Stimulated activated naive CD8-positive, alpha-beta T cell treated with anti-CD3 and anti-CD28 coated beads, Interleukin-15, amount 100 ng/mL, for 72 hours (primary cell): ENCODE measurements around the gene OBSCN.

Experiments used
- ATAC-seq: fragments of 150-1000 bp; cut with Tn5 transposase; 2 replicates; pipeline ENCODE4 v1.10.0; 2021; ENCODE audit warnings: mild to moderate bottlenecking, moderate library complexity
- DNase-seq, 2 donors: peaks; one replicate each; pipeline ENCODE4 v3.0.0; 2021 to 2022
- H3K27ac Mint-ChIP-seq, 2 donors: one replicate each; pipeline ENCODE4 v1.8.0; 2022; ENCODE audit warnings: mild to moderate bottlenecking in 2 of 2, mixed read lengths in 2 of 2, moderate library complexity in 2 of 2
- H3K27me3 Mint-ChIP-seq: one replicate; pipeline ENCODE4 v1.8.0; 2022; ENCODE audit warnings: mixed read lengths
- H3K4me1 Mint-ChIP-seq: one replicate; pipeline ENCODE4 v1.8.0; 2022; ENCODE audit warnings: mild to moderate bottlenecking, mixed read lengths
- H3K4me3 Mint-ChIP-seq, 2 donors: one replicate each; pipeline ENCODE4 v1.8.0; 2022; ENCODE audit warnings: mild to moderate bottlenecking in 2 of 2, mixed read lengths in 2 of 2, moderate library complexity in 1 of 2
- H3K9me3 Mint-ChIP-seq, 2 donors: one replicate each; pipeline ENCODE4 v1.8.0; 2022; ENCODE audit warnings: mixed read lengths in 2 of 2

The OBSCN gene

DNA sequence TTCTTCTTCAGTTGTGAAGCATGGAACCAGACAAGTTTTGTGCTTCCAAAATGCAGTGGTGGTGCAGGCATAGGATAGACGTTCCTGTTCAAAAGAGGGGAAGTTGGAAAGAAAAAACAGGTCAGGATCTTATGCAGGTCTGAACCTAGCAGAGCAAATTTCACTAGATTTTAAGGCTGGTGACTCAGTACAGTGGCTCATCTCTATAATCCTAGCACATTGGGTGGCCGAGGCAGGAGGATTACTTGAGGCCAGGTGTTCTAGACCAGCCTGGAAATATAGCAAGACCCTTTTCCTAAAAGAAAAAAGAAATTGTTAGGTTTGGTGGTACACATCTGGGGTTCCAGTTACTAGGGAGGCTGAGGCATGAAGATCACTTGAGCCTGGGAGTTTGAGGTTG is 88.1 kb downstream of the OBSCN start:
- ATAC-seq, result no peak
- H3K4me3 Mint-ChIP-seq, result no peak overlapping the region
- no peak for DNase-seq
- peak overlapping the region in 1 of 2 donors; percentile 21 for H3K27ac Mint-ChIP-seq
- H3K4me1 Mint-ChIP-seq, result no peaks in the 10 kb centered on the region
- H3K9me3 Mint-ChIP-seq, result peaks cover 17 to 24% of the 10 kb centered on the region in 2 donors
- no peaks in the 10 kb centered on the region for H3K27me3 Mint-ChIP-seq

DNA sequence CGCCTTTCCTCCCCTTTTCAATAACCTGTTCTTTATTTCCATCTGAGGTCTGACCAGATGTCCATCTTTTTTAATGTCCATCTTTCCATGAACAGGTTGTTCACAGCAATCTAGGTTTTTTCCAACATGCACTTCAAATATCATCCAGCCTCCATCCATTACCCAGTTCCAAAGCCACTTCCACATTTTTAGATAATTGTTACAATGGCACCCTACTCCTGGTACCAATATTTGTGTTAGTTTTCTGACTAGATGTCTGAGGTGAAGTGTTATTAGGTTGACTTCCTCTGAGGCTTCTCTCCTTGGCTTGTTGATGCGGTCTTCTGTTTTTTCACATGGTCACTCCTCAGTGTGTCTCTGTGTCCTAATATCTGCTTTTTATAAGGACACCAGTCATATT is 89.4 kb downstream of the OBSCN start:
- Mint-ChIP-seq H3K4me1 (no peaks in the 10 kb centered on the region), H3K4me3 (no peak overlapping the region), H3K9me3 (peaks cover 29 to 36% of the 10 kb centered on the region in 2 donors), H3K27ac (no peak overlapping the region), H3K27me3 (no peaks in the 10 kb centered on the region)
- DNase-seq (no peak), ATAC-seq (no peak)

DNA sequence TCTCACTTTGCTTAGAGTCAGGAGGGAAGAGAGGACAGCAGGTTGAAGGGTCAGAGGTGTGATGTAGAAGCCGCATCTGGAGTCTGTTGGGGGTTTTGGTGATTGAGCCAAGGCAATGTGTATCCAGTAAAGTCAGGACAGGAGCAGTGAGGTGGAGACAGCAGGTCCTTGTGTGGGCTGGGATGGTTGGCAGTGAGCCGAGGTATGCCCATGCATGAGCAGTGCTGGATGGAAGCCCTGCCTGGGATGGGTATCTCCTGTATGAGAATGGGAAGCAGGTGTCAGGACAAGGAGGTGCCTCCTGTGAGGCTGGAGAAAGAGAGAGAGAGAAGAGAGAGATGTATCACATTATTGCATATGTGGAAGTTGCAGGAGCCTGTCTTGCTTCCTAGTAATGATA is 90.0 kb downstream of the OBSCN start:
- no peaks in the 10 kb centered on the region for H3K27me3 Mint-ChIP-seq
- peaks cover 35 to 42% of the 10 kb centered on the region in 2 donors for H3K9me3 Mint-ChIP-seq
- ATAC-seq (no peak), DNase-seq (no peak)
- peak overlapping the region in 1 of 2 donors; percentile 53 for H3K27ac Mint-ChIP-seq
- H3K4me3 Mint-ChIP-seq, result no peak overlapping the region
- no peaks in the 10 kb centered on the region for H3K4me1 Mint-ChIP-seq

DNA sequence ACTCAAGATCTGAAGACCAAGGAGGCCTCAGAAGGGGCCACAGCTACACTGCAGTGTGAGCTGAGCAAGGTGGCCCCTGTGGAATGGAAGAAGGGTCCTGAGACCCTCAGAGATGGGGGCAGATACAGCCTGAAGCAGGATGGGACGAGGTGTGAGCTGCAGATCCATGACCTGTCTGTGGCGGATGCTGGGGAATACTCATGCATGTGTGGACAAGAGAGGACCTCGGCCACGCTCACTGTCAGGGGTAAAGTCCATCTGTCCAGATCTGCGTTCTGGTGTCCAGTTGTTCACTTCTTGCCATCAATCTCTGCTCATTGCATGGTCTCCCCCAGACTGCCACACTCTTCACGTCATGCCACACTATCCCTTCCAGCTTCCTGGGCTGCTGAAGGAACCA is 90.6 kb downstream of the OBSCN start:
- H3K9me3 Mint-ChIP-seq, result peaks cover 35 to 49% of the 10 kb centered on the region in 2 donors
- H3K4me3 Mint-ChIP-seq, result no peak overlapping the region
- H3K4me1 Mint-ChIP-seq, result no peaks in the 10 kb centered on the region
- no peak overlapping the region for H3K27ac Mint-ChIP-seq
- DNase-seq (no peak), ATAC-seq (no peak)
- H3K27me3 Mint-ChIP-seq, result no peaks in the 10 kb centered on the region

DNA sequence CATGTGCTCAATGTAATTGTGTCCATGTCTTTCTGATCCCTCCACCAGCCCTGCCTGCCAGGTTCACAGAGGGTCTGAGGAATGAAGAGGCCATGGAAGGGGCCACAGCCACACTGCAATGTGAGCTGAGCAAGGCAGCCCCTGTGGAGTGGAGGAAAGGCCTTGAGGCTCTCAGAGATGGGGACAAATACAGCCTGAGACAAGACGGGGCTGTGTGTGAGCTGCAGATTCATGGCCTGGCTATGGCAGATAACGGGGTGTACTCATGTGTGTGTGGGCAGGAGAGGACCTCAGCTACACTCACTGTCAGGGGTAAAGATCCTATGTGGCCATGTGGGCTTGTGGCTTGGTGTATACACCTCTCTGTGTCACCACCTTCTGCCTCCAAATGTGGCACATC is 91.4 kb downstream of the OBSCN start:
- H3K27me3 Mint-ChIP-seq, result no peaks in the 10 kb centered on the region
- ATAC-seq (no peak), DNase-seq (no peak)
- H3K4me1 Mint-ChIP-seq, result no peaks in the 10 kb centered on the region
- H3K4me3 Mint-ChIP-seq, result no peak overlapping the region
- peaks cover 35 to 56% of the 10 kb centered on the region in 2 donors for H3K9me3 Mint-ChIP-seq
- no peak overlapping the region for H3K27ac Mint-ChIP-seq

DNA sequence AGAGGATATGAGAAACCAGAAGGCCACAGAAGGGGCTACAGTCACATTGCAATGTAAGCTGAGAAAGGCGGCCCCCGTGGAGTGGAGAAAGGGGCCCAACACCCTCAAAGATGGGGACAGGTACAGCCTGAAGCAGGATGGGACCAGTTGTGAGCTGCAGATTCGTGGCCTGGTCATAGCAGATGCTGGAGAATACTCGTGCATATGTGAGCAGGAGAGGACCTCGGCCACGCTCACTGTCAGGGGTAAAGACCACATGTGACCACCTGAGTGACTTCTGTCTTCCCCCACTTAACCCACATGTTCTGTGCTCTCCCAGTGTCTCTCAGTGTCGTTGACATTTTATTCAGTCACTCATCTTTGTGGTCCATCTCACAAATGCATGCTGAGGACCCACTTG is 92.1 kb downstream of the OBSCN start:
- DNase-seq (no peak), ATAC-seq (no peak)
- Mint-ChIP-seq H3K4me3 (no peak overlapping the region), H3K4me1 (no peaks in the 10 kb centered on the region), H3K27ac (no peak overlapping the region), H3K27me3 (no peaks in the 10 kb centered on the region), H3K9me3 (peaks cover 35 to 63% of the 10 kb centered on the region in 2 donors)

DNA sequence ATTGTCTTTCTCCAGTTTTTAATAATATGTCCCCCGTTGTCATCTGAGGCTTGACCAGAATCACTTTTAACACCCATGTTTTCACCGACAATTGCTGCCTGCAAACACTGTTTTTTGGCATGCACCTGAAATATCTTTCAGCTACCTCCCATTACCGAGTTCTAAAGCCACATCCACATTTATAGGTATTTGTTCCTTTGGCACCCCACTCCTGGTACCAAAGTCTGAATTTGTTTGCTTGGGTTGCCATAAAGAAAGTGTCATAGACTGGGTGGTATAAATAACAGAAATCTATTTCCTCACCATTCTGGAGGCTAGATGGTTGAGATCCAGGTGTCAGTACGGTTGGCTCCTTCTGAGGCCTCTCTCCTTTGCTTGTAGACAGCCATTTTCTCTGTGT is 94.2 kb downstream of the OBSCN start:
- no peaks in the 10 kb centered on the region for H3K4me1 Mint-ChIP-seq
- no peak overlapping the region for H3K27ac Mint-ChIP-seq
- H3K9me3 Mint-ChIP-seq, result peaks cover 32 to 59% of the 10 kb centered on the region in 2 donors
- H3K27me3 Mint-ChIP-seq, result no peaks in the 10 kb centered on the region
- H3K4me3 Mint-ChIP-seq, result no peak overlapping the region
- no peak for ATAC-seq
- no peak for DNase-seq

DNA sequence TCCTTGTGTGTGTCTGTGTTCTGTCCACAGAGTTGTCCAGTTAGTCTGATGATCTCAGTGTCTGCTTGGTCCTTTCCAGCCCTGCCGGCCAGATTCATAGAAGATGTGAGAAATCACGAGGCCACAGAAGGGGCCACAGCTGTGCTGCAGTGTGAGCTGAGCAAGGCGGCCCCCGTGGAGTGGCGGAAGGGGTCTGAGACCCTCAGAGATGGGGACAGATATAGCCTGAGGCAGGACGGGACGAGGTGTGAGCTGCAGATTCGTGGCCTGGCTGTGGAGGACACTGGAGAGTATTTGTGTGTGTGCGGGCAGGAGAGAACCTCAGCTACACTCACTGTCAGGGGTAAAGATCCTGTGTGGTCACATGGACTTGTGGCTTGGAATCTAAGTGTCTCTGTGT is 95.8 kb downstream of the OBSCN start:
- Mint-ChIP-seq H3K4me3 (no peak overlapping the region), H3K9me3 (peaks cover 22 to 52% of the 10 kb centered on the region in 2 donors), H3K27ac (no peak overlapping the region), H3K27me3 (no peaks in the 10 kb centered on the region), H3K4me1 (no peaks in the 10 kb centered on the region)
- no peak for ATAC-seq
- no peak for DNase-seq

DNA sequence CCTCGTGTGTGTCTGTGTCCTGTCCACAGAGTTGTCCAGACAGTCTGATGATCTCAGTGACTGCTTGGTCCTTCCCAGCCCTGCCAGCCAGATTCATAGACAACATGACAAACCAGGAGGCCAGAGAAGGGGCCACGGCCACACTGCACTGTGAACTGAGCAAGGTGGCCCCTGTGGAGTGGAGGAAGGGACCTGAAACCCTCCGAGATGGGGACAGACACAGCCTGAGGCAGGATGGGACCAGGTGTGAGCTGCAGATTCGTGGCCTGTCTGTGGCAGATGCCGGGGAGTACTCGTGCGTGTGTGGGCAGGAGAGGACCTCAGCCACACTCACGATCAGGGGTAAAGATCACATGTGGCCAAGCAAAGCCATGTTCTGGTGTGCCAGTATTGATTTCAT is 96.4 kb downstream of the OBSCN start:
- Mint-ChIP-seq H3K27ac (no peak overlapping the region), H3K27me3 (no peaks in the 10 kb centered on the region), H3K9me3 (peaks cover 22 to 52% of the 10 kb centered on the region in 2 donors), H3K4me1 (no peaks in the 10 kb centered on the region), H3K4me3 (no peak overlapping the region)
- no peak for ATAC-seq
- no peak for DNase-seq

DNA sequence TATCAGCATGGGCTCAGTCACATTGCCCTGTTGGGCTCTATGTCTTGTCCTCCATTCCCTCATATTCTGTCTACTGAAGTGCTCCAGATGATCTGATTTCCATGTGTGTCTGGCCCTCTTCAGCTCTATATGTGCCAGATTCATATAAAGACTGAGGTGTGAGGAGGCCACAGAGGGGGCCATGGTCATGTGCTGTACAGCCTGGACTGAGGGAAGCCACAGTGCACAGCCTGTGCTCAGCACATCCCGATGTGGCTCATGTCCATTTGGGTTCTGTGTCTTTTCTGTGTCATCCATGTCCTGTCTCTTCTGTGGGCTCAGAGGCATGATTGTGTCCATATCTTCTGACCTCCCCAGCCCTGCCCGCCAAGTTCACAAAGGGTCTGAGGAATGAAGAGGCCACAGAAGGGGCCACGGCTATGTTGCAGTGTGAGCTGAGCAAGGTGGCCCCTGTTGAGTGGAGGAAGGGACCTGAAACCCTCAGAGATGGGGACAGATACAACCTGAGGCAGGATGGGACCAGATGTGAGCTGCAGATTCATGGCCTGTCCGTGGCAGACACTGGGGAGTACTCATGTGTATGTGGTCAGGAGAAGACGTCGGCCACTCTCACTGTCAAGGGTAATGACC is 97.0 kb downstream of the OBSCN start:
- DNase-seq (peak in 1 of 2 donors; percentile 0), ATAC-seq (no peak)
- Mint-ChIP-seq H3K27ac (peak overlapping the region in 1 of 2 donors; percentile 36), H3K4me1 (no peaks in the 10 kb centered on the region), H3K27me3 (no peaks in the 10 kb centered on the region), H3K4me3 (no peak overlapping the region), H3K9me3 (peaks cover 22 to 49% of the 10 kb centered on the region in 2 donors)

DNA sequence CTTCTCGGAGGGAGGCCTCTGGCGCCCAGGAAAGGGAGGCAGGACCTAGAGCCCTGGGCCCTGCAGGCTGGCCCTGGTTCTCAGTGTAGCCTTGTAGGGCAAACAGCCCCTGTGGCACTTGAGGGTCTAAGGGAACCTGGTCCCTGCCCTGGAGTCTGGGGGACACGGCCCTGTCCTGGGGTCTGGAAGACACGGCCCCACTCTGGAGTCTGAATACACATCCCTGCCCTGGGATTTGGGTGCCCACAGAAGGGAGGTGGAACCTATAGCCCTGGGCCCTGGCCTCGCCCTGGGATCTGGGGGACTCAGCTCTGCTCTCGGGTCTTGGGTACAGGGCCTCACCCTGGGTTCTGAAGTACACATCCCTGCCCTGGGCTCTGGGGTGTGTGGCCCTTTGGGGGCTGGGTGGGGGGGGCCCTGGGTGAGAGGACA is 97.9 kb downstream of the OBSCN start:
- H3K4me3 Mint-ChIP-seq, result no peak overlapping the region
- peak in 1 of 2 donors; percentile 8 for DNase-seq
- H3K9me3 Mint-ChIP-seq, result peaks cover 21 to 42% of the 10 kb centered on the region in 2 donors
- ATAC-seq, result peak; percentile 21
- no peak overlapping the region for H3K27ac Mint-ChIP-seq
- H3K4me1 Mint-ChIP-seq, result no peaks in the 10 kb centered on the region
- H3K27me3 Mint-ChIP-seq, result no peaks in the 10 kb centered on the region

DNA sequence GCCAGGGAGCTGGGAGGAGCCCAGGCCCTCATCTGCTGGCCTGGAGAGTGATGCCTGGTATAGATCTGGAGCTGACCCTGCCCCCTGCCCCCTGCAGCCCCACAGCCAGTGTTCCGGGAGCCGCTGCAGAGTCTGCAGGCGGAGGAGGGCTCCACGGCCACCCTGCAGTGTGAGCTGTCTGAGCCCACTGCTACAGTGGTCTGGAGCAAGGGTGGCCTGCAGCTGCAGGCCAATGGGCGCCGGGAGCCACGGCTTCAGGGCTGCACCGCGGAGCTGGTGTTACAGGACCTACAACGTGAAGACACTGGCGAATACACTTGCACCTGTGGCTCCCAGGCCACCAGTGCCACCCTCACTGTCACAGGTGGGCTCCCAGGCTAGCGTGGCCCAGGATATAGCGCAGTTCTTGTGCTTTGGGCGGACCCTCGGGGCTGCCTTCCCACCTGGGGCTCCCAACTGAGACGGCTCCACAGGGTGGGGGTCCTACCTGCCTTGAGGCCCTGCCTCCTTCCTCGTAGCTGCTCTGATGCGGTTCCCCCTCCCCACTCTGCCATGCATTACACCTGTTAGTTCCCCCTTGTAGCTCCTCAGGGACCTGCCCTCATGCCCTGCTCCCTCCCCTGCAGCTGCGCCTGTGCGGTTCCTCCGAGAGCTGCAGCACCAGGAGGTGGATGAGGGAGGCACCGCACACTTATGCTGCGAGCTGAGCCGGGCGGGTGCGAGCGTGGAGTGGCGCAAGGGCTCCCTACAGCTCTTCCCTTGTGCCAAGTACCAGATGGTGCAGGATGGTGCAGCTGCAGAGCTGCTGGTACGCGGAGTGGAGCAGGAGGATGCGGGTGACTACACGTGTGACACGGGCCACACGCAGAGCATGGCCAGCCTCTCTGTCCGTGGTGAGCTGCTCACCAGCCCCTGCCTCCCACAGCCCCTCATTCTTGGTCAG is 98.7 kb downstream of the OBSCN start:
- Mint-ChIP-seq H3K27me3 (no peaks in the 10 kb centered on the region), H3K4me1 (no peaks in the 10 kb centered on the region), H3K9me3 (peaks cover 13 to 34% of the 10 kb centered on the region in 2 donors), H3K27ac (no peak overlapping the region), H3K4me3 (no peak overlapping the region)
- peak; percentile 6 for ATAC-seq
- DNase-seq, result no peak

DNA sequence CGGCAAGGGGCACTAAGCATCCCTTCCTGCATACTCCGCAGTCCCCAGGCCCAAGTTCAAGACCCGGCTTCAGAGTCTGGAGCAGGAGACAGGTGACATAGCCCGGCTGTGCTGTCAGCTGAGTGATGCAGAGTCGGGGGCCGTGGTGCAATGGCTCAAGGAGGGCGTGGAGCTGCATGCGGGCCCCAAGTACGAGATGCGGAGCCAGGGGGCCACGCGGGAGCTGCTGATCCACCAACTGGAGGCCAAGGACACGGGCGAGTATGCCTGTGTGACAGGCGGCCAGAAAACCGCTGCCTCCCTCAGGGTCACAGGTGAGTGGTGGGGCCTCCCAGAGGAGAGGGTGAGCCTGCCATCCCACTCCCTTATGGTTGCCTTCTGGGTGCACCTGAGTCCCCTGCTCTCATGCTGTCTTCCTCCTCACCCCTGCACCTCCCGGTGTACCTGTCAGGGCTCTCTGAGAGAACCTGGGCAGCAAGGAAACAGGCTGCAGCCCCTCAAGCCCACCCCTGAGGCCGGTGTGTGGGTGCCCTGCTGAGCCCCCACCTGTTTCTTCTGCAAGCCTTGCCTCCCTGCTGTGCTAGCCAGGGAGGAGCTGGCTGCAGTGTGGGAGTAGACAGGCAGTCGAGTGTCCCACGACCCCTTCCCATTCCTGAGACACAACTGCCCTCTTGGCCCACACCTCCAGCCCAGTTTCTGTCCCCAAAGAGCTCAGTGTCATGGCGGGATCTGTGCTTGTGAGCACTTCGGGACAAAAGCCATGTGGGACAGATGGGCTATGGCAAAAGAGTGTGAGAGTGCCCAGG is 99.6 kb downstream of the OBSCN start:
- H3K4me3 Mint-ChIP-seq, result no peak overlapping the region
- ATAC-seq, result peak; percentile 6
- peak in 1 of 2 donors; percentile 4 for DNase-seq
- peaks cover 4 to 25% of the 10 kb centered on the region in 2 donors for H3K9me3 Mint-ChIP-seq
- H3K4me1 Mint-ChIP-seq, result no peaks in the 10 kb centered on the region
- H3K27ac Mint-ChIP-seq, result no peak overlapping the region
- no peaks in the 10 kb centered on the region for H3K27me3 Mint-ChIP-seq

DNA sequence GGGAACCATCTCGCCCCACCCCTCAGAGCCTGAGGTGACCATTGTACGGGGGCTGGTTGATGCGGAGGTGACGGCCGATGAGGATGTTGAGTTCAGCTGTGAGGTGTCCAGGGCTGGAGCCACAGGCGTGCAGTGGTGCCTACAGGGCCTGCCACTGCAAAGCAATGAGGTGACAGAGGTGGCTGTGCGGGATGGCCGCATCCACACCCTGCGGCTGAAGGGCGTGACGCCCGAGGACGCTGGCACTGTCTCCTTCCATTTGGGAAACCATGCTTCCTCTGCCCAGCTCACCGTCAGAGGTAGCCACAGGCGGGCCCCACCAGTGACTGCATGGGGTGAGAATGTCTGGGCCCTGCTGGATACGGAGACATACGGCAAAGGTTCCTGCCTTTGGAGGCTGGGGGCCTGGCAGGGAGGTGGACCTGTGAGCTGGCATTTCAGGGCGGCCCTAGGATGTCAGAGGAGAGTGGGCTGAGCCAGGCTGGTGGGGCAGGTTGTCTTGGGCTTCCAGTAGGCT is 100.3 kb downstream of the OBSCN start:
- Mint-ChIP-seq H3K4me3 (no peak overlapping the region), H3K9me3 (peaks cover 0 to 18% of the 10 kb centered on the region in 2 donors), H3K27ac (no peak overlapping the region), H3K4me1 (no peaks in the 10 kb centered on the region), H3K27me3 (no peaks in the 10 kb centered on the region)
- ATAC-seq (no peak), DNase-seq (no peak)

DNA sequence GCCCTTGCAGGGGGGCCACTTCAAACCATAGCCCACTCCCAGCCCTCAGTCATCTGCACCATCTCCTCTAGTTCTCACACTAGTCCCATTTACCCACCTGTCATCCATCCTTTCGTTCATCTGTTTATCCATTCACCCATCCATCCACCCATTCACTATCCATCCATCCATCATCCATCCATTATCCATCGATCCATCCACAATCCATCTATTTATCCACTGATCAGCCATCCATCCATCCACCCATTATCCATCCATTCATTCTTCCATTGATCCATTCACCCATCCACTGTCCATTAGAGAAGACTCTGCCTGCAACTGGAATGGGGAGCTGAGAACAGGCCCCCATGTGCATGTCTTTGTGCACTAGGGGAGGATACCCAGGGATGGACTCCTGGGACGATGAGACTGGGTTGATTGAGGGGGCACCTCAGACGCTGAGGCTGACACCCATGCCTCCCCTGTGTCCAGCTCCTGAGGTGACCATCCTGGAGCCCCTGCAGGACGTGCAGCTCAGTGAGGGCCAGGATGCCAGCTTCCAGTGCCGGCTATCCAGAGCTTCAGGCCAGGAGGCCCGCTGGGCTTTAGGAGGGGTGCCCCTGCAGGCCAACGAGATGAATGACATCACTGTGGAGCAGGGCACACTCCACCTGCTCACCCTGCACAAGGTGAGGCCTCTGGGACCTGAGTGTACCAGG is 100.9 kb downstream of the OBSCN start:
- Mint-ChIP-seq H3K4me1 (no peaks in the 10 kb centered on the region), H3K27ac (no peak overlapping the region), H3K27me3 (no peaks in the 10 kb centered on the region), H3K4me3 (no peak overlapping the region), H3K9me3 (peaks cover 0 to 11% of the 10 kb centered on the region in 2 donors)
- ATAC-seq (no peak), DNase-seq (peak in 1 of 2 donors; percentile 6)
